NCI-H1694 (cell line): Measurements from ENCODE around the gene MED9.

Experiments used
- DNase-seq: peaks from one replicate; lab custom pipeline; 2025; lab: John Stamatoyannopoulos, UW

Gene MED9

GRCh38 chr17:17538417-17539391 lies 61.9 kb downstream of the MED9 start:
- no peak for DNase-seq

GRCh38 chr17:17539591-17539990 lies 62.8 kb downstream of the MED9 start:
- DNase-seq, result no peak

- no peak for DNase-seq
Measured at GRCh38 chr17:17540278-17540906, 63.6 kb downstream of the MED9 start.

- DNase-seq, result no peak
Measured at GRCh38 chr17:17540935-17541639, 64.3 kb downstream of the MED9 start.

GRCh38 chr17:17541640-17542001 lies 64.8 kb downstream of the MED9 start:
- DNase-seq, result no peak
